B cell (primary cell): Measurements from ENCODE around the gene KRTAP13-1. TPM values are rescaled to one million over a fixed set of nuclear protein-coding genes. Genes with fewer than 3 reads are reported as not detected.

Source experiments
- ATAC-seq: fragments of 200-7000 bp; cut with Tn5 transposase; one replicate; pipeline ENCODE4 v1.10.0; 2021; ENCODE audit warnings: low read depth, mild to moderate bottlenecking, moderate number of reproducible peaks, moderate library complexity
- CTCF ChIA-PET: fragments of 350-600 bp; sonication (Branson Sonifier 250); formaldehyde crosslinking; loops from one replicate; lab custom pipeline; 2021; ENCODE audit warnings: antibody characterized with exemption, inconsistent platforms; lab: Charles Lee
- POLR2A ChIA-PET: fragments of 350-600 bp; sonication (Branson Sonifier 250); formaldehyde crosslinking; loops from one replicate; lab custom pipeline; 2021; ENCODE audit warnings: antibody characterized with exemption; lab: Charles Lee
- DNase-seq: peaks from one replicate; pipeline ENCODE4 v3.0.0; 2013
- H2AFZ ChIP-seq: 2 replicates; pipeline ENCODE4 v1.6.1; 2012; ENCODE audit warnings: mild to moderate bottlenecking, low read depth, low read length; ENCODE audit not compliant: insufficient read depth, poor library complexity, severe bottlenecking
- H3K27ac ChIP-seq, 2 donors: 1 replicate in 1 of 2; 2 replicates in 1 of 2; pipeline ENCODE4 v1.5.1; 2012 to 2013; ENCODE audit warnings: low read length in 2 of 2, mild to moderate bottlenecking in 2 of 2, moderate library complexity in 1 of 2
- H3K27me3 ChIP-seq, 4 experiments: fragments of 200-600 bp in 1 of 4; sonication (generic) in 1 of 4; replicated peaks in 1 of 4; 1 replicate in 2 of 4; 2 replicates in 2 of 4; pipeline versions ENCODE4 v1.6.1 to v1.7.0; 2013 to 2016; ENCODE audit warnings: low read length in 3 of 4, mild to moderate bottlenecking in 2 of 4, mixed read lengths in 1 of 4, moderate library complexity in 1 of 4; ENCODE audit not compliant: insufficient read depth in 4 of 4, control insufficient read depth in 3 of 4; ENCODE audit errors: control extremely low read depth in 1 of 4
- H3K36me3 ChIP-seq, 2 experiments: replicated peaks in 1 of 2; 1 replicate in 1 of 2; 2 replicates in 1 of 2; pipeline versions ENCODE4 v1.6.1 to v1.7.1; 2013; ENCODE audit warnings: low read length in 1 of 2; ENCODE audit not compliant: insufficient read depth in 2 of 2, control insufficient read depth in 1 of 2; ENCODE audit errors: control extremely low read depth in 1 of 2, extremely low read depth in 1 of 2
- H3K4me1 ChIP-seq, 2 donors: fragments of 200-600 bp in 1 of 2; sonication (generic) in 1 of 2; 1 replicate in 1 of 2; 2 replicates in 1 of 2; pipeline versions ENCODE4 v1.5.1 to v1.6.1; 2013 to 2017; ENCODE audit warnings: low read length in 2 of 2; ENCODE audit not compliant: control insufficient read depth in 2 of 2, insufficient read depth in 2 of 2
- H3K4me2 ChIP-seq: replicated peaks from 2 replicates; pipeline ENCODE3; 2012; ENCODE audit warnings: mild to moderate bottlenecking, low read depth, low read length; ENCODE audit not compliant: poor library complexity, severe bottlenecking
- H3K4me3 ChIP-seq, 5 experiments: fragments of 200-600 bp in 1 of 5; sonication (generic) in 1 of 5; 1 replicate in 3 of 5; 2 replicates in 2 of 5; pipeline versions ENCODE4 v1.5.1 to v1.7.0; 2011 to 2016; ENCODE audit warnings: low read length in 4 of 5, mild to moderate bottlenecking in 4 of 5, low read depth in 2 of 5, control low read depth in 1 of 5, moderate library complexity in 1 of 5; ENCODE audit not compliant: insufficient read depth in 1 of 5; ENCODE audit errors: control extremely low read depth in 1 of 5, extremely low read depth in 1 of 5
- H3K79me2 ChIP-seq: fragments of 200-600 bp; sonication (generic); one replicate; pipeline ENCODE4 v1.6.0; 2016; ENCODE audit warnings: low read length; ENCODE audit not compliant: control insufficient read depth, insufficient read depth
- H3K9ac ChIP-seq: fragments of 200-600 bp; sonication (generic); 2 replicates; pipeline ENCODE4 v1.6.1; 2017; ENCODE audit warnings: mild to moderate bottlenecking, low read length, moderate library complexity
- H3K9me3 ChIP-seq, 3 donors: one replicate each; pipeline versions ENCODE4 v1.6.1 to v1.7.1; 2013; ENCODE audit warnings: low read length in 2 of 3; ENCODE audit not compliant: control insufficient read depth in 2 of 3, insufficient read depth in 1 of 3; ENCODE audit errors: control extremely low read depth in 1 of 3
- H4K20me1 ChIP-seq: 2 replicates; pipeline ENCODE4 v1.6.0; 2012; ENCODE audit warnings: mild to moderate bottlenecking, low read length; ENCODE audit not compliant: insufficient read depth, control insufficient read depth, poor library complexity, severe bottlenecking
- H3K27ac Mint-ChIP-seq: one replicate; pipeline ENCODE4 v1.8.0; 2021; ENCODE audit warnings: mixed read lengths
- H3K27me3 Mint-ChIP-seq: one replicate; pipeline ENCODE4 v1.8.0; 2021; ENCODE audit warnings: mixed read lengths
- H3K4me1 Mint-ChIP-seq: one replicate; pipeline ENCODE4 v1.8.0; 2021; ENCODE audit warnings: mixed read lengths
- H3K4me3 Mint-ChIP-seq: one replicate; pipeline ENCODE4 v1.8.0; 2021; ENCODE audit warnings: mixed read lengths
- H3K9me3 Mint-ChIP-seq: one replicate; pipeline ENCODE4 v1.8.0; 2022; ENCODE audit warnings: mixed read lengths; ENCODE audit not compliant: insufficient read depth
- CTCF ChIP-seq: fragments of 200-600 bp; IDR thresholded peaks from one replicate; pipeline ENCODE4 v1.8.0; 2022; ENCODE audit warnings: antibody characterized with exemption, mild to moderate bottlenecking
- EZH2 ChIP-seq: IDR thresholded peaks from 2 replicates; pipeline ENCODE4 v1.6.1; 2012; ENCODE audit warnings: borderline replicate concordance, low read depth, mild to moderate bottlenecking, moderate library complexity, low read length; ENCODE audit not compliant: insufficient read depth, poor library complexity, severe bottlenecking
- WGBS: methylation state at CpG from one replicate; pipeline ENCODE4 v1.1.5; 2013; ENCODE audit warnings: missing lambda C conversion rate; ENCODE audit not compliant: insufficient coverage; 5-methylcytosine and 5-hydroxymethylcytosine counted together
- intact Hi-C: fragments of 100-400 bp; cut with micrococcal nuclease; formaldehyde crosslinking; loops from one replicate; pipeline ENCODE4 v1.10.0; 2022
- polyA plus RNA-seq: library from polyadenylated mRNA; depleted of rRNA; stranded (reverse); fragments of >200 nt; gene quantifications from 2 replicates; pipeline ENCODE4 v1.2.3, GENCODE V29; 2012
- total RNA-seq, 2 donors: library from RNA; stranded (reverse); fragments of 120-200 nt in 1 of 2; gene quantifications; 1 replicate in 1 of 2; 2 replicates in 1 of 2; pipeline versions ENCODE4 v1.2.3 to v1.2.4, GENCODE V29; 2013 to 2022

The KRTAP13-1 gene
- total and polyA plus RNA-seq, 2 donors (not counting 1 experiment from before 2014, with no cell fraction given), result not detected

- ATAC-seq, result no peak
- ChIA-PET CTCF (no interaction called here), POLR2A (no interaction called here)
- intact Hi-C loops, result no loop called here
- Mint-ChIP-seq H3K9me3 (no peaks in the 10 kb centered on the region), H3K4me1 (no peaks in the 10 kb centered on the region), H3K27me3 (no peaks in the 10 kb centered on the region), H3K4me3 (no peak within 1 kb of the TSS), H3K27ac (no peak within 1 kb of the TSS)
- H3K4me3 ChIP-seq, result no peak within 1 kb of the TSS
- no peak within 1 kb of the TSS for H3K9ac ChIP-seq
- H3K27me3 ChIP-seq, result no peaks in the 10 kb centered on the region
- DNase-seq, result no peak
- TF ChIP-seq EZH2 (no peak), CTCF (no peak)
- no peaks in the 10 kb centered on the region for H3K36me3 ChIP-seq
- no peak within 1 kb of the TSS for H3K4me2 ChIP-seq
- H3K9me3 ChIP-seq, result peaks cover 0 to 3% (median 0%) of the 10 kb centered on the region in 3 donors
- no peak within 1 kb of the TSS for H3K27ac ChIP-seq
- no peak within 1 kb of the TSS for H2AFZ ChIP-seq
- WGBS, result 100% methylated on average over 1 of the region's 5 CpGs
- H3K4me1 ChIP-seq, result no peaks in the 10 kb centered on the region
- H3K79me2 ChIP-seq, result no peaks in the 10 kb centered on the region
- no peaks in the 10 kb centered on the region for H4K20me1 ChIP-seq
Observed at GRCh38 chr21:30439975-30440374, 44.1 kb downstream of the KRTAP13-1 start, which contains the start of gene KRTAP15-1. KRTAP15-1 (plus strand) TSS chr21:30440275; CDS start chr21:30440328, 53 bp downstream.

- intact Hi-C loops, result no loop called here
- ATAC-seq (no peak), DNase-seq (no peak)
- Histone ChIP-seq H2AFZ (no peak overlapping the region), H3K9me3 (no peaks in the 10 kb centered on the region), H3K4me1 (no peaks in the 10 kb centered on the region), H3K79me2 (no peaks in the 10 kb centered on the region), H3K9ac (no peak overlapping the region), H3K36me3 (no peaks in the 10 kb centered on the region), H4K20me1 (no peaks in the 10 kb centered on the region), H3K4me2 (no peak overlapping the region), H3K27me3 (no peaks in the 10 kb centered on the region), H3K27ac (no peak overlapping the region), H3K4me3 (no peak overlapping the region)
- Mint-ChIP-seq H3K27me3 (no peaks in the 10 kb centered on the region), H3K9me3 (peaks cover 2% of the 10 kb centered on the region), H3K4me3 (no peak overlapping the region), H3K27ac (no peak overlapping the region), H3K4me1 (no peaks in the 10 kb centered on the region)
- CTCF ChIA-PET, result no interaction called here
- POLR2A ChIA-PET, result no interaction called here
- TF ChIP-seq EZH2, result no peak
- TF ChIP-seq CTCF, result no peak
Observed at GRCh38 chr21:30443226-30443625, 47.4 kb downstream of the KRTAP13-1 start.
